H1 (cell line): ENCODE measurements around the gene ZGRF1. TPM values are rescaled to one million over a fixed set of nuclear protein-coding genes. Genes with fewer than 3 reads are reported as not detected.

Experiments used
- ASH2L ChIP-seq: fragments of 200-600, 300-600 bp; sonication (generic); IDR thresholded peaks from one replicate; pipeline ENCODE4 v1.7.1; 2017; ENCODE audit warnings: low read length
- BACH1 ChIP-seq: IDR thresholded peaks from 2 replicates; pipeline ENCODE4 v1.6.1; 2012; ENCODE audit warnings: low read length, improper control_type of control experiment
- BCL11A ChIP-seq, 2 experiments: IDR thresholded peaks; one replicate each; pipeline ENCODE4 v1.6.1; 2011; ENCODE audit warnings: low read depth in 2 of 2, low read length in 2 of 2, mild to moderate bottlenecking in 2 of 2
- EGR1 ChIP-seq: IDR thresholded peaks from 2 replicates; pipeline ENCODE4 v1.6.1; 2011; ENCODE audit warnings: low read depth, low read length, borderline replicate concordance
- JUND ChIP-seq: IDR thresholded peaks from 2 replicates; pipeline ENCODE4 v1.6.1; 2011; ENCODE audit warnings: mild to moderate bottlenecking, improper control_type of control experiment, low read length
- NRF1 ChIP-seq: IDR thresholded peaks from 2 replicates; pipeline ENCODE4 v1.6.1; 2011; ENCODE audit warnings: mild to moderate bottlenecking, low read depth, low read length, improper control_type of control experiment
- SIN3A ChIP-seq, 2 experiments: IDR thresholded peaks in 1 of 2; conservative IDR thresholded peaks in 1 of 2; 2 replicates each; pipeline ENCODE4 v1.6.1; 2011 to 2012; ENCODE audit warnings: low read length in 2 of 2, improper control_type of control experiment in 1 of 2, low read depth in 1 of 2, mild to moderate bottlenecking in 1 of 2
- SIRT6 ChIP-seq: IDR thresholded peaks from one replicate; pipeline ENCODE4 v1.7.1; 2012; ENCODE audit warnings: low read length, inconsistent platforms
- TAF1 ChIP-seq: IDR thresholded peaks from 2 replicates; pipeline ENCODE4 v1.6.1; 2011; ENCODE audit warnings: mild to moderate bottlenecking, low read depth, low read length
- TAF7 ChIP-seq: optimal IDR thresholded peaks from 2 replicates; pipeline ENCODE3; 2011; ENCODE audit warnings: low read depth, mild to moderate bottlenecking, inconsistent platforms, low read length, moderate library complexity, borderline replicate concordance
- TCF12 ChIP-seq: IDR thresholded peaks from 2 replicates; pipeline ENCODE4 v1.6.1; 2011; ENCODE audit warnings: low read depth, mild to moderate bottlenecking, low read length
- ZNF274 ChIP-seq: IDR thresholded peaks from 2 replicates; pipeline ENCODE4 v1.7.0; 2012; ENCODE audit warnings: low read length, borderline replicate concordance; ENCODE audit errors: extremely low read depth
- polyA plus RNA-seq, 7 experiments: library from polyadenylated mRNA; depleted of rRNA in 3 of 7; stranded (reverse) in 5 of 7; unstranded in 2 of 7; fragments of >200 nt in 5 of 7; fragments of 200-250 nt in 2 of 7; gene quantifications; 1 replicate in 5 of 7; 2 replicates in 1 of 7; 4 replicates in 1 of 7; pipeline versions ENCODE4 v1.2.1 to v1.2.3, GENCODE V29; 2011 to 2013; ENCODE audit warnings: missing spikeins in 2 of 7, mixed read lengths in 2 of 7
- total RNA-seq: library from RNA; stranded (reverse); fragmentation: NEBNext Ultra II Directional; extraction: Animal tissue kit (Norgen Biotek cat#: 25700); gene quantifications from 2 replicates; pipeline ENCODE4 v1.2.1, GENCODE V29; 2021

ZGRF1 gene
- total and polyA plus RNA-seq, 2 of the 8 experiments (the other 6 are each of a cell fraction or from before 2014, with no cell fraction given) = 12.0 to 44.6 TPM

GRCh38 chr4:112636688-112637551 is at the start of gene ZGRF1, which contains the start of gene LARP7 (continued):
- TF ChIP-seq EGR1 (0 out of 2 replicates have a peak, but pooled peaks have one; percentile 7), JUND (peak; percentile 90), SIRT6 (no peak), SIN3A (conservative IDR thresholded peaks at IDR 0.05 in 1 of 2, IDR thresholded peaks at IDR 0.05 in 1 of 2; ENCODE audit: low read depth in 1 of 2, low read length in 2 of 2) (peak; percentile 92 to 100), ASH2L (peak; percentile 99), TAF7 (peak; percentile 73), NRF1 (peak; percentile 65), TCF12 (no peak), TAF1 (peak; percentile 83), BCL11A (IDR thresholded peaks at IDR 0.05; ENCODE audit: low read depth in 2 of 2, low read length in 2 of 2) (no peak), ZNF274 (no peak), BACH1 (no peak)
